Effector memory CD4-positive, alpha-beta T cell (primary cell): ENCODE data around the gene FMR1.

Experiments
- DNase-seq, 3 donors: peaks; one replicate each; pipeline ENCODE4 v3.0.0-alpha.2; 2020
- H3K27ac ChIP-seq: 2 replicates; pipeline ENCODE4 v1.7.0; 2013; ENCODE audit warnings: mild to moderate bottlenecking, low read length, moderate library complexity; ENCODE audit not compliant: insufficient read depth, poor library complexity, severe bottlenecking
- H3K27me3 ChIP-seq: replicated peaks from 2 replicates; pipeline ENCODE4 v1.7.0; 2013; ENCODE audit warnings: mild to moderate bottlenecking, low read length; ENCODE audit not compliant: insufficient read depth, control insufficient read depth, poor library complexity, severe bottlenecking
- H3K36me3 ChIP-seq: 2 replicates; pipeline ENCODE4 v1.7.0; 2013; ENCODE audit warnings: mild to moderate bottlenecking, low read length, moderate library complexity; ENCODE audit not compliant: control insufficient read depth, insufficient read depth
- H3K4me1 ChIP-seq: 2 replicates; pipeline ENCODE4 v1.7.0; 2013; ENCODE audit warnings: low read length, mild to moderate bottlenecking; ENCODE audit not compliant: control insufficient read depth, insufficient read depth, poor library complexity, severe bottlenecking
- H3K4me3 ChIP-seq: 2 replicates; pipeline ENCODE4 v1.7.0; 2013; ENCODE audit warnings: low read length, low read depth, mild to moderate bottlenecking; ENCODE audit not compliant: insufficient read depth, poor library complexity, severe bottlenecking
- H3K9me3 ChIP-seq: 2 replicates; pipeline ENCODE4 v1.7.0; 2013; ENCODE audit warnings: mild to moderate bottlenecking, low read length, moderate library complexity; ENCODE audit not compliant: control insufficient read depth
- total RNA-seq, 3 donors: gene quantifications; one replicate each; lab custom pipeline; 2026; lab: John Stamatoyannopoulos, UW

The FMR1 gene
- 80.5 to 84.0 (median 82.8) reads per million in 3 donors for total RNA-seq

GRCh38 chrX:147911192-147912022 is at the start of gene FMR1:
Gene FMR1, plus strand, starts transcription at chrX:147911919. Its CDS starts 261 bp downstream, at chrX:147912180.
- H3K27ac ChIP-seq, result peak within 1 kb of the TSS; percentile 74
- no peaks in the 10 kb centered on the region for H3K27me3 ChIP-seq
- no peaks in the 10 kb centered on the region for H3K9me3 ChIP-seq
- peak within 1 kb of the TSS; percentile 62 for H3K4me3 ChIP-seq
- peak; percentile 91 to 93 (median 92) for DNase-seq
- H3K36me3 ChIP-seq, result no peaks in the 10 kb centered on the region
- peaks cover 5% of the 10 kb centered on the region for H3K4me1 ChIP-seq

- Histone ChIP-seq H3K36me3 (no peaks in the 10 kb centered on the region), H3K9me3 (no peaks in the 10 kb centered on the region), H3K4me3 (no peak overlapping the region), H3K4me1 (no peaks in the 10 kb centered on the region), H3K27me3 (no peaks in the 10 kb centered on the region), H3K27ac (no peak overlapping the region)
- DNase-seq, result no peak
These were observed 35.7 kb upstream of the FMR1 start for GRCh38 chrX:147875866-147876596.

GRCh38 chrX:147876849-147877646 is 34.7 kb upstream of the FMR1 start:
- H3K27ac ChIP-seq, result no peak overlapping the region
- H3K4me3 ChIP-seq, result no peak overlapping the region
- H3K4me1 ChIP-seq, result no peaks in the 10 kb centered on the region
- no peaks in the 10 kb centered on the region for H3K9me3 ChIP-seq
- H3K27me3 ChIP-seq, result no peaks in the 10 kb centered on the region
- no peaks in the 10 kb centered on the region for H3K36me3 ChIP-seq
- no peak for DNase-seq

GRCh38 chrX:147877726-147878125 is 34.0 kb upstream of the FMR1 start:
- Histone ChIP-seq H3K27me3 (no peaks in the 10 kb centered on the region), H3K27ac (no peak overlapping the region), H3K4me3 (no peak overlapping the region), H3K36me3 (no peaks in the 10 kb centered on the region), H3K9me3 (no peaks in the 10 kb centered on the region), H3K4me1 (no peaks in the 10 kb centered on the region)
- no peak for DNase-seq

GRCh38 chrX:147884958-147885357 is 26.8 kb upstream of the FMR1 start:
- H3K27ac ChIP-seq, result no peak overlapping the region
- no peaks in the 10 kb centered on the region for H3K36me3 ChIP-seq
- no peaks in the 10 kb centered on the region for H3K27me3 ChIP-seq
- H3K9me3 ChIP-seq, result no peaks in the 10 kb centered on the region
- H3K4me3 ChIP-seq, result no peak overlapping the region
- no peaks in the 10 kb centered on the region for H3K4me1 ChIP-seq
- no peak for DNase-seq

- Histone ChIP-seq H3K36me3 (no peaks in the 10 kb centered on the region), H3K4me1 (no peaks in the 10 kb centered on the region), H3K27ac (no peak overlapping the region), H3K27me3 (no peaks in the 10 kb centered on the region), H3K9me3 (no peaks in the 10 kb centered on the region), H3K4me3 (no peak overlapping the region)
- no peak for DNase-seq
These were observed 21.0 kb upstream of the FMR1 start for GRCh38 chrX:147890756-147891155.

- DNase-seq, result no peak
- Histone ChIP-seq H3K4me1 (no peaks in the 10 kb centered on the region), H3K4me3 (no peak overlapping the region), H3K36me3 (no peaks in the 10 kb centered on the region), H3K27me3 (no peaks in the 10 kb centered on the region), H3K9me3 (no peaks in the 10 kb centered on the region), H3K27ac (no peak overlapping the region)
These were observed 19.8 kb upstream of the FMR1 start for GRCh38 chrX:147891896-147892295.

GRCh38 chrX:147893741-147894140 is 18.0 kb upstream of the FMR1 start:
- H3K4me3 ChIP-seq, result no peak overlapping the region
- H3K4me1 ChIP-seq, result no peaks in the 10 kb centered on the region
- H3K27me3 ChIP-seq, result no peaks in the 10 kb centered on the region
- DNase-seq, result no peak
- H3K36me3 ChIP-seq, result no peaks in the 10 kb centered on the region
- H3K27ac ChIP-seq, result no peak overlapping the region
- H3K9me3 ChIP-seq, result no peaks in the 10 kb centered on the region

GRCh38 chrX:147894366-147894963 is 17.3 kb upstream of the FMR1 start:
- no peak overlapping the region for H3K27ac ChIP-seq
- no peaks in the 10 kb centered on the region for H3K36me3 ChIP-seq
- no peak for DNase-seq
- no peak overlapping the region for H3K4me3 ChIP-seq
- H3K9me3 ChIP-seq, result no peaks in the 10 kb centered on the region
- no peaks in the 10 kb centered on the region for H3K4me1 ChIP-seq
- H3K27me3 ChIP-seq, result no peaks in the 10 kb centered on the region
